Gastrocnemius medialis (tissue), 4 donors: ENCODE results near the gene TTC16. TPM values are rescaled to one million over a fixed set of nuclear protein-coding genes. Genes with fewer than 3 reads are reported as not detected.

Experiments used
- ATAC-seq, 2 donors: fragments of 150-250 bp; one replicate each; pipeline ENCODE4 v1.9.1; 2016
- DNase-seq, 2 donors: peaks; one replicate each; pipeline ENCODE4 v3.0.0-alpha.2; 2019
- H3K27ac ChIP-seq, 4 donors: fragments of 200-600 bp; sonication (generic); 1 replicate in 1 of 4; 2 replicates in 3 of 4; pipeline ENCODE4 v1.5.1; 2016 to 2018; ENCODE audit warnings: mild to moderate bottlenecking in 2 of 4, moderate library complexity in 1 of 4
- H3K27me3 ChIP-seq, 3 donors: fragments of 200-600 bp; sonication (generic) in 2 of 3; 1 replicate in 1 of 3; 2 replicates in 2 of 3; pipeline versions ENCODE4 v1.5.1 to v1.6.0; 2016 to 2019; ENCODE audit warnings: mild to moderate bottlenecking in 1 of 3, moderate library complexity in 1 of 3
- H3K36me3 ChIP-seq, 2 donors: fragments of 200-600 bp; sonication (generic) in 1 of 2; one replicate each; pipeline ENCODE4 v1.5.1; 2017 to 2018
- H3K4me1 ChIP-seq, 2 donors: fragments of 200-600 bp; sonication (generic) in 1 of 2; one replicate each; pipeline ENCODE4 v1.5.1; 2016 to 2017; ENCODE audit warnings: mild to moderate bottlenecking in 2 of 2
- H3K4me3 ChIP-seq, 4 donors: fragments of 200-600 bp; sonication (generic) in 3 of 4; 1 replicate in 1 of 4; 2 replicates in 3 of 4; pipeline ENCODE4 v1.5.1; 2016 to 2019; ENCODE audit warnings: mild to moderate bottlenecking in 2 of 4
- H3K9me3 ChIP-seq, 3 donors: fragments of 200-600 bp; sonication (generic) in 2 of 3; 1 replicate in 1 of 3; 2 replicates in 2 of 3; pipeline ENCODE4 v1.5.1; 2016 to 2019
- CTCF ChIP-seq, 5 experiments: fragments of 450-650 bp in 3 of 5; fragments of 200-600 bp in 2 of 5; sonication (generic) in 2 of 5; IDR thresholded peaks in 4 of 5; conservative IDR thresholded peaks in 1 of 5; 1 replicate in 4 of 5; 2 replicates in 1 of 5; pipeline ENCODE4 v1.5.1; 2016 to 2019; ENCODE audit warnings: antibody characterized with exemption in 5 of 5, mild to moderate bottlenecking in 3 of 5, moderate library complexity in 3 of 5
- POLR2A ChIP-seq, 2 donors: fragments of 450-650 bp; IDR thresholded peaks; one replicate each; pipeline ENCODE4 v1.6.1; 2017; ENCODE audit warnings: antibody characterized with exemption in 2 of 2, mild to moderate bottlenecking in 2 of 2, moderate library complexity in 2 of 2
- in situ Hi-C, 4 donors: fragments of 200-750 bp; cut with MboI; loops; one replicate each; pipeline versions ENCODE4 v1.15.0 to v1.8.0; 2017; ENCODE audit warnings: low sequenced_read_pairs in 4 of 4
- intact Hi-C: fragments of 100-400 bp; cut with DNase I; formaldehyde crosslinking; loops from one replicate; pipeline ENCODE4 v1.15.1; 2023; ENCODE audit warnings: low total_unique reads
- total RNA-seq, 4 donors: library from RNA; depleted of rRNA; stranded (reverse); fragments of >200 nt; gene quantifications; one replicate each; pipeline versions ENCODE4 v1.1.0 to v1.2.3, GENCODE V29; 2016

TTC16 gene
- total RNA-seq, 4 donors from 2014 or later: not detected

DNA sequence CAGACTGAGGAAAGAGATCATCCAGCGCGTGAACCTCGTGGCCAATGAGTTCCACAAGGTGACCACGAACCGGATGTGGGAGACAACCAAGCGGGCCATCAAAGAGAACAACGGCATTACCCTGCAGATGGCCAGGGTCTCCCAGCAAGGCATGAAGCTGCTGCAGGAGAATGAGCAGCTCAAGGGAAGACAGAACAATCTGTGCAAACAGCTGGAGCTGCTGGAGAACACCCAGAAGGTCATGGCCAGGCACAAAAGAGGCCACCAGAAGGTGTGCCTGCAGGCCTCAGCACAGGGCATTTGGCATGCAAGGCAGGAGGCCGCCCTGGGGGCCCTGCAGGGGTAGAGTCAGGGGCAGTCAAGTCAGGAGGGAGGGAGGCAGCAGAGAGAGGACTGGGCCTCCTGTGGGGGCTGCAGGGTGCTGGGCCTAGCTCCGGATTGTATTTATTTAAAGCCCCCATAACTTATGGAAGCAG is 4.6 kb upstream of the TTC16 start:
- in situ Hi-C loops (no loop called here), intact Hi-C loops (loop anchor here (5.0 kb wide), 1 partner anchor 99 kb away; the partner anchor contains the start of gene STXBP1)
- Histone ChIP-seq H3K27me3 (no peaks in the 10 kb centered on the region), H3K27ac (no peak overlapping the region), H3K36me3 (no peaks in the 10 kb centered on the region), H3K4me1 (peaks cover 11% of the 10 kb centered on the region in 2 donors), H3K9me3 (no peaks in the 10 kb centered on the region), H3K4me3 (no peak overlapping the region)
- TF ChIP-seq POLR2A (IDR thresholded peaks at IDR 0.05) (no peak), CTCF (IDR thresholded peaks at IDR 0.05 in 4 of 5, conservative IDR thresholded peaks at IDR 0.05 in 1 of 5) (no peak)
- DNase-seq (no peak), ATAC-seq (no peak)

DNA sequence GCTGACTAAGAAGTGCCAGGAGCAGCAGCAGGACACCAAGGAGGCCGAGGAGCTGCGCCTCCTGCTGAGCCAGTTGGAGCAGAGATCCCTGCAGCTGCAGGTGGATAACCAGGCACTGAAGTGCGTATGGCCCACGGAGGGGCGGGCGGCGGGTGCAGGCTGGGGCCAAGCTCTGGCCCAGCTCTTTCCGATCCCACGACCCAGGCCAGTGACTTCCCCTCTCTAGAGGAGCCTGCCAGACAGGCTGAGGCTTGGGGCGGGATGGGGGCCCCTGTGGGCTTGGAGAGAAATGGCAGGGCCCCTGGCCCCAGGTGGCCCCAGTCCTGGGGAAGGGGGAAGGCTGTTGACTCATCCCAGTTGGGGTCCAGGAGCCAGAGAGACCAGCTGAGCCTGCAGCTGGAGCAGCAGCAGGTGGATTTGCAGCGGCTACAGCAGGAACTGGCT is 4.0 kb upstream of the TTC16 start:
- no peaks in the 10 kb centered on the region for H3K9me3 ChIP-seq
- intact Hi-C loops (loop anchor here (5.0 kb wide), 1 partner anchor 100 kb away; the partner anchor contains the start of gene STXBP1), in situ Hi-C loops (no loop called here)
- H3K27me3 ChIP-seq: no peaks in the 10 kb centered on the region
- no peak for ATAC-seq
- H3K27ac ChIP-seq: no peak overlapping the region
- H3K4me3 ChIP-seq: no peak overlapping the region
- H3K36me3 ChIP-seq: no peaks in the 10 kb centered on the region
- TF ChIP-seq POLR2A (IDR thresholded peaks at IDR 0.05): no peak
- no peak for TF ChIP-seq CTCF (IDR thresholded peaks at IDR 0.05 in 4 of 5, conservative IDR thresholded peaks at IDR 0.05 in 1 of 5)
- peaks cover 12 to 14% of the 10 kb centered on the region in 2 donors for H3K4me1 ChIP-seq
- DNase-seq: no peak

- Histone ChIP-seq H3K27ac (no peak overlapping the region), H3K27me3 (no peaks in the 10 kb centered on the region), H3K36me3 (no peaks in the 10 kb centered on the region), H3K4me1 (peaks cover 12 to 14% of the 10 kb centered on the region in 2 donors), H3K4me3 (no peak overlapping the region), H3K9me3 (no peaks in the 10 kb centered on the region)
- intact Hi-C loops (loop anchor here (5.0 kb wide), 1 partner anchor 100 kb away; the partner anchor contains the start of gene STXBP1), in situ Hi-C loops (no loop called here)
- no peak for TF ChIP-seq CTCF (IDR thresholded peaks at IDR 0.05 in 4 of 5, conservative IDR thresholded peaks at IDR 0.05 in 1 of 5)
- no peak for TF ChIP-seq POLR2A (IDR thresholded peaks at IDR 0.05)
- ATAC-seq (no peak), DNase-seq (no peak)
Measured at GRCh38 chr9:127712371-127712770, 3.5 kb upstream of the TTC16 start.

DNA sequence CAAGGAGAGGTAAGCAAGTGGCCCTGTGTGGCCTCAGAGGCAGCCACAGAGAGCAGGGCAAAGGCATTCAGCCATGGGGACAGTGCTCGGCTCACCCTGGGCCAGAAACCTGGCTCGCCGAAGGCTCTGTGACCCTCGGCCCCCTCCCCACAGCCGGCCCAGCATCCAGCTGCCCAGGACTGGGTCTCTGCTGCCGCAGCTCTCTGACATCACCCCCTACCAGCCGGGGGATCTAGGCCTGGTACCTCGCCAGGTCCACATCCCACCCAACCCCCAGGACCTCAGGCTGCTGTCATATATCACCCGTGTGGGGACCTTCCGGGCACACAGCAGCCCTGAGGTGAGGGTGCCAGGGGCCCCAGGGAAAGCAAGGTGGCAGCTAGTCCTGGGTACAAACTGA is 3.0 kb upstream of the TTC16 start:
- ATAC-seq (no peak), DNase-seq (no peak)
- Histone ChIP-seq H3K9me3 (no peaks in the 10 kb centered on the region), H3K4me3 (no peak overlapping the region), H3K27me3 (no peaks in the 10 kb centered on the region), H3K4me1 (peaks cover 12 to 14% of the 10 kb centered on the region in 2 donors), H3K36me3 (no peaks in the 10 kb centered on the region), H3K27ac (no peak overlapping the region)
- no peak for TF ChIP-seq CTCF (IDR thresholded peaks at IDR 0.05 in 4 of 5, conservative IDR thresholded peaks at IDR 0.05 in 1 of 5)
- TF ChIP-seq POLR2A (IDR thresholded peaks at IDR 0.05): no peak
- in situ Hi-C loops: no loop called here
- intact Hi-C loops: loop anchor here (5.0 kb wide), 1 partner anchor 101 kb away; the partner anchor contains the start of gene STXBP1
